GM15510 (cell line): ENCODE results near the gene DUSP7.

Source experiments
- POLR2A ChIP-seq: IDR thresholded peaks from 3 replicates; pipeline ENCODE4 v1.6.1; 2011; ENCODE audit warnings: borderline replicate concordance; ENCODE audit not compliant: insufficient read length; ENCODE audit errors: extremely low read depth

Gene DUSP7

DNA sequence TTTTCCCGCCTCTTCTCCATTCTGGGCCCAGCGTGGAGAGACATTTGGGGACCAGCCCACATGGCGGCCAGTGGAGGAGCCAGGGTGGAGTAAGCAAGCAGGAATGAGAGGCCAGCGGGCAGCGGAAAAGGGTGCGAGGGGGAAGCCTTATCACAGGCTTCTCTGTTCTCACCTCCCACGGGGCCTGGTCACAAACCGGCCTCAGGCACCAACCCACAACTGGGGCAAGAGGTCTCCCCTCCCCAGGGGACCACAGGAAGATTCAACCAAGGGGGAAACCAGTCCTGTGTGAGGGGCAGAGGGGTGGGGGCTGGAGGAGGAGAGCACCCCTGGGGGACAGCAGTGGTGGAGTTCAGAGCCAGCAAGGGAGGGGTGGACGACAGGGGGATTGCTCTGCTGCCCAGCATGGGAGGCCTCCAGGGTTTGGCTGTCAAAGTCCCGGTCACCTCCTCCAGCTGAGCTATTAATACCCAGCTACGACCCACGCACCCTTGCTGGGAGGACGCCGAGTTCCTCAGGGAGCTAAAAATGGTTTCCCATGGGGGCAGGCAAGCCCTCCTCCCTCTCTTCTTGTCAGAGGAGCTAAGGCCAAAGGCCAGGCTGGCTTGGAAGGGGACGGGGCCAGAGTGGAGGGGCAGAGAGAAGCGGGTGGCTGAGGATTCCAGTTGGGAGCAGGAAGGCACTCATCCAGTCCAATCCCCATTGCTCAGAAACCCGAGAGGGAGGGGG lies 36.9 kb downstream of the DUSP7 start:
- no peak for TF ChIP-seq POLR2A

DNA sequence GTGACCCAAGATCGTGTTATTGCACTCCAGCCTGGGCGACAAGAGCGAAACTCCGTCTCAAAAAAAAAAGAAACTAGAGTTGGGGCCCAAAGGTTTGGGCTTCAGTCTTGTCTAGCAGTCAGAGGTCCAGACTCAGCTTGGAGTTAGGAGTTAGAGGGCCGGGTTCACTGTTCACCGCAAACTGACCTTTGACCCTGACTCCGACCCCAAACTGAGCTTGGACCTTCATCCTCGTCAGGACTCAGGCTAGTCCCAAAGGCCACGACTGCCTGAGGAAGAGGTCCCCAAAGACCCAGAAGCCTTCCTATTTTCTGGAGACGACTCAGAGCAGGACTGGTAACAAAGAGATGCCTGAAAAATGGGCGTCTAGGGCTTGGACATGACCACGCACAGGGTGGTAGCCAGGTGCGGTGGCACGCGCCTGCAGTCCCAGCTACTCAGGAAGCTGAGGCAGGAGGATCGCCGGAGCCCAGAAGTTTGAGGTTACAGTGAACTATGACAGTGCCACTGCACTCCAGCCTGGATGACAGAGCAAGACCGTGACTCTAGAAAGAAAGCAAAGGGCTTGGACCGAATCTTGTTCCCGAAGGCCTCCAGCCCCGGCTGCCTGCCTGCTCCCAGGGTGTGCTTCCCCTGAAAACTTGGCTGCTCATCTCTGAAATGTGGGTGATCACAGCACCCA lies 37.9 kb downstream of the DUSP7 start:
- TF ChIP-seq POLR2A = no peak

DNA sequence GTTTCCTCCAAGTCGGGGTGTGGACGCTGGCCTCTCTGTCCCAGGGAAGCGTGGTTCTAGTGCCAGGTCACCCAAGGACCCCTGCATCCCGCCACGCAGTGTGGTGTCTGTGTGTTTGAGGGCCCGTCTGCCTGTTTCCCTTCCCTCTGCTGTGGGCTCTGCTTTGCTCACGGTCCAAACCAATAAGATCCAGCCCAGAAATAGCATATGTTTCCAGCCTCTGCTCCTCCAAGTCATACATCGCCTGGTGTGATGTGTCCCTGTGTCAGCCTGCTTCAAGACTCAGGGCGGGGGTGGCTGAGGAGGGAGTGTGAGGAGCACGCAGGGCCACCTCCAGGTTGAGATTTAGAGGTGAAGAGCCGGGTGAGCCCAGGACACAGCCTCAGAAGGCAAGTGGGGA lies 38.8 kb downstream of the DUSP7 start:
- no peak for TF ChIP-seq POLR2A

- no peak for TF ChIP-seq POLR2A
These were observed 40.7 kb downstream of the DUSP7 start for GRCh38 chr3:52015438-52016228.

DNA sequence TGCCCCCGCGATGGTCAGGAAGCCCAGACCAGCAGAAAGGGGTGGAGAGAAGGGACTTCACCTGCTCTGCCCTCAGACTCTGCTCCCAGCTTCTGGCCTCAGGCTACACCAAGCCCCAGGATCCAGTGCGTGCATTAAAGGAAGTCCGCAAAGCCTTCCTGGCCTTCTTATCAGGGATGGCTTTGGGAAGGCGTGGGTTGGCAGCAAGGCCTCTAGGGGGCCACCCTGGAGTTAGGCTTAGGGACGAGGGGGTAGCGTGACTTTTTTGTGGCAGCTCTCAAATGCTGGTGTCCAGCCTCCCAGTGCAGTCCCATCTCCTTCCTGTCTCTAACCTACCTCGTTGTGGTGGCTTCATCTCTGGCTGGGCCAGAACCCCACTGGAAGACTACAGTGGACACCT lies 41.8 kb downstream of the DUSP7 start:
- TF ChIP-seq POLR2A = no peak

- no peak for TF ChIP-seq POLR2A
These were observed 42.4 kb downstream of the DUSP7 start for GRCh38 chr3:52013802-52014598.

DNA sequence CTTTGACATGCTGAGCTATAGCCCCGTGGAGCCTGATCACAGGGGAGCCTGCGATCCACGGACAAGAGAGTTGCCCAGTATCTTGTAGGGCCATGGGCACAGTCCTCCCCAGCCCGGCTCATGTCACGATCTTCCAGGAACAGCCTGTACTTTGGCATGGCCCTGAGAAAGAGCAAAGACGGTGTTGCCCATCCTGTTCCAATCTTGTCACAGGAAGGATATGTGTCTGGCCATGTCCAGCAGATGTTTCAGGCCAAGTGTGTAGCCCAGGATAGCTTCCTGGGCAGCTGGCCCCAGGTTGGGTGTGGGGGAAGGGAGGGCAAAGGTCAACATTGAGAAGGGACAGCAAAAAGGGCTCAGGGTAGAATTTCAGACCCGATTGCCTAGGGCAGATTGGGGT lies 43.7 kb downstream of the DUSP7 start:
- no peak for TF ChIP-seq POLR2A

- no peak for TF ChIP-seq POLR2A
These were observed 45.9 kb downstream of the DUSP7 start for GRCh38 chr3:52010431-52010830.

DNA sequence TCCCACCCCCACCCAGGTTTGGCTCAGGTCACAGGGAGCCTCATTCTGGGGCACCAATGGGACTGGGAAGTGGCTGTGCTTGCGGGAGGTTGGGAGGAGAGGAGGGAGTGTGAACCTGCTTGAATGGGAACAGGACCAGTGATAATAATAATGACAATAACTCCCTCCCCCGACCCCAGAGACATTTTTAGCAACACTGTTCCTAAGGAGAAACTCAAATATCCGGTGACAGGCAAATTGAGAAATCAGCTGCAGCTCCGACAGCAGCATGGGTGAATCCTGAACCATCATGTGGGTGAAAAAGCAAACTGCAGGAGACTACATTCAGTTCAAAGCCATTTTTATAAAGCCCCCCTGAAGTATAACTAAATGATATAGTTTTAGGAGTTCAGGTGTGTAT lies 49.1 kb downstream of the DUSP7 start:
- no peak for TF ChIP-seq POLR2A

- TF ChIP-seq POLR2A = no peak
These were observed 49.6 kb downstream of the DUSP7 start for GRCh38 chr3:52006820-52007133.

DNA sequence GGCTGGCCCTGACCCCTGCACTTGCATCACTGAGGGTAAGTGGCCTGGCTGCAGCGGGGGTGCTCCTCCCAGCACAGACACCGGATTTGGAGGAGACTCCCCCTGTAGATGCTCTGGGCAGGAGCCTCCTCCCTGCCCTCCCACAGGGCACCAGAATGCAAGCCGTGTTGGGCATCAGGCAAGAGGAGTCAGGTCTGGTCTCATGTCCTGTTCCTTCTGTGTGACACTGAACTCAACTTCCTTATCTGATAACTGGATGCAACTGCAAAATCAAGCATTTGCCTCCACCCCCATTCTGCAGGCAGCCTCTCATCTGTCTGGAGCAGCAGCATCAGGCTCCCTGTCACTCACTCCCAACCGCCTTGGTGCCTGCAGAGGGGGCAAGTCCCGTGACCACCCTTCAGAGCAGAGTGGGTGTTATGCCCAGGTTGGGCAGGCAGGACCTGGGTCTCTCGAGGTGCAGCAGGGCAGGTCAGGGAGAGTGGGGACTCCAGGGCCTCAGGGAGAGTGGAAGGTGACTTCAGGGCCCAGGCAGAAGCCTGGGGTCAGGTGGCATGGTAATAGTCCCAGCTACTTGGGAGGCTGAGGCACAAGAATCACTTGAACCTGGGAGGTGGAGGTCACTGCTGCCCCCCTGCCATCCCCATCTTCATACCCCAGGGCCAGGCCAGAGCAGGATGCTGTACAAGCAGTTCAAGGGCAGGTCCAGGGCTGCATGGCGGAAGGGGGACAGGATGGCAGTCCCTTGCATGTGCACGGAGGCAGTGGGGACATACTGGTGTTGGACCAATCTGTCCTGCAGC lies 50.2 kb downstream of the DUSP7 start:
- no peak for TF ChIP-seq POLR2A

- no peak for TF ChIP-seq POLR2A
These were observed 50.8 kb downstream of the DUSP7 start for GRCh38 chr3:52005571-52005986.

- TF ChIP-seq POLR2A = no peak
These were observed 51.4 kb downstream of the DUSP7 start for GRCh38 chr3:52004906-52005395.
